Breast epithelium (tissue), 3 donors: Measurements from ENCODE around the gene OBI1.

ENCODE experiments used
- CTCF ChIP-seq, 3 donors: fragments of 450-650 bp; IDR thresholded peaks; one replicate each; pipeline ENCODE4 v1.5.1; 2016 to 2017; ENCODE audit warnings: antibody characterized with exemption in 3 of 3, mild to moderate bottlenecking in 3 of 3, moderate library complexity in 3 of 3
- POLR2A ChIP-seq: fragments of 450-650 bp; IDR thresholded peaks from one replicate; pipeline ENCODE4 v1.6.1; 2016; ENCODE audit warnings: antibody characterized with exemption, mild to moderate bottlenecking, moderate library complexity
- POLR2AphosphoS5 ChIP-seq, 3 donors: sonication (generic); formaldehyde crosslinking; IDR thresholded peaks; one replicate each; pipeline ENCODE4 v1.6.1; 2017; ENCODE audit warnings: antibody characterized with exemption in 3 of 3

GRCh38 chr13:78659450-78659730 lies 435 bp upstream of the OBI1 start:
- TF ChIP-seq CTCF (IDR thresholded peaks at IDR 0.05) (no peak), POLR2A (no peak), POLR2AphosphoS5 (IDR thresholded peaks at IDR 0.05) (no peak)
